IMR-90 (cell line): ENCODE results near the gene ANKS3. TPM values are rescaled to one million over a fixed set of nuclear protein-coding genes. Genes with fewer than 3 reads are reported as not detected.

Experiments
- ATAC-seq: fragments of 200-7000 bp; cut with Tn5 transposase; 2 replicates; pipeline ENCODE4 v1.9.1; 2020; ENCODE audit warnings: low read depth, mild to moderate bottlenecking, moderate library complexity
- BruUV-seq: library from RNA; stranded (reverse); fragments of 400-500 nt; replicated peaks from 2 replicates; lab custom pipeline; 2021; lab: Mats Ljungman, UMichigan
- CTCF ChIA-PET: fragments of 300-600 bp; formaldehyde crosslinking; extraction: SDS; loops from one replicate; lab custom pipeline; 2021; ENCODE audit warnings: antibody characterized with exemption; lab: Yijun Ruan, JAX
- POLR2A ChIA-PET: fragments of 300-600 bp; sonication (Branson Sonifier 250); formaldehyde crosslinking; loops from one replicate; lab custom pipeline; 2022; ENCODE audit warnings: antibody characterized with exemption; ENCODE audit not compliant: unreplicated experiment; lab: Charles Lee
- DNase-seq: peaks from one replicate; pipeline ENCODE4 v3.0.0; 2013
- H2AFZ ChIP-seq: replicated peaks from 2 replicates; pipeline ENCODE3; 2013; ENCODE audit warnings: low read length, mild to moderate bottlenecking; ENCODE audit not compliant: poor library complexity
- H2AK5ac ChIP-seq: 2 replicates; pipeline ENCODE4 v1.6.1; 2013; ENCODE audit warnings: low read depth, low read length, inconsistent platforms
- H2AK9ac ChIP-seq: replicated peaks from 2 replicates; pipeline ENCODE3; 2013; ENCODE audit warnings: mild to moderate bottlenecking, low read depth, low read length, moderate library complexity; ENCODE audit not compliant: poor library complexity
- H2BK120ac ChIP-seq: 2 replicates; pipeline ENCODE4 v1.6.1; 2013; ENCODE audit warnings: low read depth, low read length, inconsistent platforms
- H2BK15ac ChIP-seq: 3 replicates; pipeline ENCODE4 v1.6.1; 2013; ENCODE audit warnings: low read depth, low read length, inconsistent platforms
- H2BK20ac ChIP-seq: 2 replicates; pipeline ENCODE4 v1.6.1; 2013; ENCODE audit warnings: low read depth, mild to moderate bottlenecking, inconsistent platforms, low read length, moderate library complexity
- H2BK5ac ChIP-seq: 2 replicates; pipeline ENCODE4 v1.6.1; 2013; ENCODE audit warnings: mild to moderate bottlenecking, low read depth, low read length, inconsistent platforms; ENCODE audit not compliant: poor library complexity, severe bottlenecking
- H3K14ac ChIP-seq: replicated peaks from 2 replicates; pipeline ENCODE4 v1.6.1; 2013; ENCODE audit warnings: low read depth, low read length, inconsistent platforms
- H3K18ac ChIP-seq: 2 replicates; pipeline ENCODE4 v1.6.1; 2013; ENCODE audit warnings: low read depth, low read length, control low read depth
- H3K23ac ChIP-seq: 2 replicates; pipeline ENCODE4 v1.6.1; 2013; ENCODE audit warnings: low read depth, low read length, inconsistent platforms
- H3K27ac ChIP-seq: 2 replicates; pipeline ENCODE4 v1.5.1; 2013; ENCODE audit warnings: mild to moderate bottlenecking, control low read depth, low read length; ENCODE audit not compliant: insufficient read depth
- H3K27me3 ChIP-seq: 2 replicates; pipeline ENCODE4 v1.6.1; 2013; ENCODE audit warnings: low read length; ENCODE audit not compliant: control insufficient read depth, insufficient read depth
- H3K36me3 ChIP-seq: 2 replicates; pipeline ENCODE4 v1.6.1; 2013; ENCODE audit warnings: low read length, mixed read lengths; ENCODE audit not compliant: control insufficient read depth, insufficient read depth
- H3K4ac ChIP-seq: 2 replicates; pipeline ENCODE4 v1.6.1; 2013; ENCODE audit warnings: low read depth, low read length, inconsistent platforms
- H3K4me1 ChIP-seq: 2 replicates; pipeline ENCODE4 v1.6.1; 2013; ENCODE audit warnings: low read length, mixed read lengths; ENCODE audit not compliant: control insufficient read depth, insufficient read depth
- H3K4me2 ChIP-seq: 2 replicates; pipeline ENCODE4 v1.6.1; 2013; ENCODE audit warnings: low read depth, mild to moderate bottlenecking, control low read depth, low read length, moderate library complexity
- H3K4me3 ChIP-seq: 2 replicates; pipeline ENCODE4 v1.5.1; 2013; ENCODE audit warnings: low read depth, mild to moderate bottlenecking, control low read depth, low read length, moderate library complexity; ENCODE audit not compliant: insufficient read depth
- H3K56ac ChIP-seq: 2 replicates; pipeline ENCODE4 v1.6.1; 2013; ENCODE audit warnings: low read length, inconsistent platforms; ENCODE audit not compliant: insufficient read depth; ENCODE audit errors: extremely low read depth
- H3K79me1 ChIP-seq, 2 experiments: 2 replicates each; pipeline ENCODE4 v1.6.1; 2013; ENCODE audit warnings: low read length in 2 of 2, inconsistent platforms in 1 of 2, low read depth in 1 of 2
- H3K9ac ChIP-seq: 2 replicates; pipeline ENCODE4 v1.6.1; 2013; ENCODE audit warnings: low read depth, low read length, control low read depth
- H3K9me1 ChIP-seq: 2 replicates; pipeline ENCODE4 v1.6.1; 2013; ENCODE audit warnings: low read length, inconsistent platforms; ENCODE audit not compliant: insufficient read depth
- H3K9me3 ChIP-seq: 2 replicates; pipeline ENCODE4 v1.6.1; 2013; ENCODE audit warnings: low read length; ENCODE audit not compliant: control insufficient read depth, insufficient read depth
- H4K20me1 ChIP-seq: 2 replicates; pipeline ENCODE4 v1.6.1; 2013; ENCODE audit warnings: low read length, inconsistent platforms; ENCODE audit not compliant: insufficient read depth
- H4K5ac ChIP-seq: 2 replicates; pipeline ENCODE4 v1.6.1; 2013; ENCODE audit warnings: mild to moderate bottlenecking, low read depth, low read length, control low read depth
- H4K8ac ChIP-seq, 2 experiments: 2 replicates each; pipeline ENCODE4 v1.6.1; 2013; ENCODE audit warnings: low read depth in 2 of 2, low read length in 2 of 2, control low read depth in 1 of 2, inconsistent platforms in 1 of 2
- H4K91ac ChIP-seq: 2 replicates; pipeline ENCODE4 v1.6.1; 2013; ENCODE audit warnings: low read depth, low read length, inconsistent platforms; ENCODE audit not compliant: insufficient read depth
- BHLHE40 ChIP-seq: fragments of 150-350 bp; IDR thresholded peaks from 2 replicates; pipeline ENCODE4 v1.6.1; 2016; ENCODE audit warnings: mild to moderate bottlenecking, low read depth, low read length
- MAZ ChIP-seq: IDR thresholded peaks from 2 replicates; pipeline ENCODE4 v1.6.1; 2012; ENCODE audit warnings: low read depth, mild to moderate bottlenecking, low read length, improper control_type of control experiment, moderate library complexity, borderline replicate concordance
- POLR2A ChIP-seq: IDR thresholded peaks from 2 replicates; pipeline ENCODE4 v1.6.1; 2012; ENCODE audit warnings: mild to moderate bottlenecking, low read depth, low read length
- RAD21 ChIP-seq: IDR thresholded peaks from 2 replicates; pipeline ENCODE4 v1.6.1; 2012; ENCODE audit warnings: low read length, improper control_type of control experiment
- RFX5 ChIP-seq: IDR thresholded peaks from 2 replicates; pipeline ENCODE4 v1.8.0; 2012; ENCODE audit warnings: low read depth, mild to moderate bottlenecking, low read length, moderate library complexity
- WGBS, 2 experiments: methylation state at CpG; one replicate each; pipeline versions ENCODE4 v1.1.5 to v1.1.7; 2013; ENCODE audit warnings: missing lambda C conversion rate in 2 of 2; ENCODE audit not compliant: insufficient read length in 1 of 2; ENCODE audit errors: extremely low coverage in 2 of 2; 5-methylcytosine and 5-hydroxymethylcytosine counted together
- dilution Hi-C: fragments of 300-500 bp; cut with HindIII; formaldehyde crosslinking; loops from one replicate; pipeline ENCODE4 v1.14.3; 2018; ENCODE audit warnings: low sequenced_read_pairs; ENCODE audit not compliant: unreplicated experiment
- in situ Hi-C: fragments of 300-500 bp; cut with MboI; formaldehyde crosslinking; loops from 3 replicates; pipeline ENCODE4 v1.14.3; 2019; ENCODE audit warnings: low sequenced_read_pairs, inconsistent platforms, mixed read lengths
- intact Hi-C: fragments of 100-400 bp; cut with micrococcal nuclease; formaldehyde crosslinking; loops from 2 replicates; pipeline ENCODE4 v1.10.0; 2022
- polyA plus RNA-seq, 3 experiments: library from polyadenylated mRNA; depleted of rRNA; stranded (reverse); fragments of >200 nt; gene quantifications; 2 replicates each; pipeline ENCODE4 v1.2.3, GENCODE V29; 2012; ENCODE audit warnings: low replicate concordance in 1 of 3
- total RNA-seq: library from RNA; depleted of rRNA; stranded (reverse); fragments of >200 nt; gene quantifications from 2 replicates; pipeline ENCODE4 v1.2.3, GENCODE V29; 2012

The ANKS3 gene
- total and polyA plus RNA-seq, 2 of the 4 experiments (the other 2 are of a cell fraction) = 24.4 to 25.0 TPM

- dilution Hi-C loops (no loop called here), in situ Hi-C loops (no loop called here), intact Hi-C loops (loop anchor here (2.0 kb wide), 1 partner anchor 261 kb away; no protein-coding TSS in a partner anchor)
- 65% methylated on average over 4 of the region's 12 CpGs; no CpG with 5 or more reads in 1 of the 2 experiments for WGBS, 2 experiments
- POLR2A ChIA-PET = no interaction called here
- Histone ChIP-seq H4K20me1 (peaks cover 20% of the 10 kb centered on the region), H3K4me2 (no peak overlapping the region), H2AK9ac (peak overlapping the region; percentile 0), H2AK5ac (no peak overlapping the region), H2BK5ac (no peak overlapping the region), H3K9me1 (peaks cover 8% of the 10 kb centered on the region; the same call in 1 of the 2 replicates), H3K27ac (no peak overlapping the region), H3K9ac (no peak overlapping the region), H4K8ac (no peak overlapping the region), H3K18ac (no peak overlapping the region), H4K91ac (no peak overlapping the region), H4K5ac (no peak overlapping the region), H3K27me3 (no peaks in the 10 kb centered on the region), H3K14ac (no peak overlapping the region), H2BK15ac (no peak overlapping the region), H3K4me3 (no peak overlapping the region), H3K4ac (no peak overlapping the region), H3K9me3 (no peaks in the 10 kb centered on the region), H3K56ac (no peak overlapping the region), H2AFZ (peak overlapping the region; percentile 21), H3K79me1 (peaks cover 0 to 26% of the 10 kb centered on the region in 2 experiments; a peak in 3 of 4 replicates), H2BK120ac (no peak overlapping the region), H3K4me1 (peaks cover 7% of the 10 kb centered on the region), H3K36me3 (peaks cover 49% of the 10 kb centered on the region), H3K23ac (no peak overlapping the region), H2BK20ac (no peak overlapping the region)
- DNase-seq (no peak), ATAC-seq (no peak)
- TF ChIP-seq RAD21 (no peak), MAZ (no peak), RFX5 (no peak), BHLHE40 (no peak), POLR2A (no peak)
- CTCF ChIA-PET = interaction anchor here (1.4 kb wide), 1 partner anchor 11 kb away, joined by 3 read pairs; no protein-coding TSS in a partner anchor
- BruUV-seq = no TSS peak
These were observed 38.4 kb downstream of the ANKS3 start for GRCh38 chr16:4695473-4696171.
